ENCODE data around the gene SLC17A7.

The SLC17A7 gene

GRCh38 chr19:49427855-49428546, 13.3 kb downstream of the SLC17A7 start:
- DNase-seq (ENCODE audit: low read depth in 2 of 2) = no peak

DNA sequence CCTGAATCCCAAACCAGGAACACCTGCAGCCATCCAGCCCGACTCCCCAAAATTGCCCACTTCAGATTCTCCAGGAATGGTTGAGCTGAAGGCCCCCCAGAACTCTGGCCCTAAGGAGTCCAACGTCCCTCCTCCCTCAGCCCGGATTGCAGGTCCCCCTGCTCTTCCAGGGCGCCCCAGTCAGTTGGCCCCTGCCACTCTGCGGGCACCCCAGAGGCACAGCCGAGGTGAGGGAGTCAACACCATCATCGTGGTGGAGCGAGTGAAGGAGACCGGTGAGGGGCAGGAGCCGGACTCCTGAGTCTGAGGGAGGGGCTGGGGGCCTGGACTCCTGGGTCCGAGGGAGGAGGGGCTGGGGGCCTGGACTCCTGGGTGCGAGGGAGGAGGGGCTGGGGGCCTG, 14.0 kb downstream of the SLC17A7 start:
- no peak for DNase-seq (ENCODE audit: low read depth in 2 of 2)

GRCh38 chr19:49425922-49426592, 15.3 kb downstream of the SLC17A7 start:
- no peak for DNase-seq (ENCODE audit: low read depth in 2 of 2)

- DNase-seq (ENCODE audit: low read depth in 2 of 2) = no peak
Measured at GRCh38 chr19:49425178-49425577, 16.1 kb downstream of the SLC17A7 start, which contains the start of gene GFY. Gene GFY (plus strand): TSS chr19:49425388. CDS start chr19:49426431, 1,043 bp downstream.

GRCh38 chr19:49423985-49424303, 17.4 kb downstream of the SLC17A7 start:
- DNase-seq (ENCODE audit: low read depth in 2 of 2) = no peak

GRCh38 chr19:49423071-49423984, 18.0 kb downstream of the SLC17A7 start, which contains the start of gene PTH2:
Gene PTH2 (minus strand): TSS chr19:49423441. CDS start chr19:49423339, 102 bp downstream.
- no peak for DNase-seq (ENCODE audit: low read depth in 2 of 2)

DNA sequence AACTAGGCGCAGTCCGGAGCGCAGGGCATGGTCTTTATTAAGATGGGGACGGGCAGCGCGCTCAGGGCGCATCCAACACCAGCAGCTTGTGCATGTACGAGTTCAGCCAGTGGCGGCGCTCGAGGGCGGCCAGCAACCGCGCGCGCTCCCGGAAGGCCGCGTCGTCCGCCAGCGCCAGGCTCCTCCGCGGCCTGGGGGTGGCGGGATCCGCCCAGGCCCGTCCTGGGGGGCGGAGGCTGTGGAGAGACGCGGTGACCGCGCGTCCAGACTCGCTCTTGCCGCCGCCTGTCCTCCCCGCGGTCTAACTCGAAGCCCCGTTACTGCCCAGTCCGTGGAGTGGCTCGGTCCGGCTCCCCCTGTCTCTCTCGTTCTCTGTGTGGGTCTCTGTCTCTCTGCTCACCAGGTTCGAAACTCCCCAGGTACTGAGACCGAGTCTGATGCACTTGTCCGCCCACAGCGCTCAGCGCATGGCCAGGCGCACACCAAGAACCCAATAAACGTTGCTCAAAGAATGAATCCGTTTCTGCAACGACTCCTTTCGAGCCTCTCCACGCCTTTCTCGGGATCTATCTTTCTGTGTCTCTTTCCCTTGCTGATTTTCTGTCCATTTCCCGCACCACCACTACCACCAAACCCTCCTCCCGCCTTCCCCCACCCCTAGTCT, 18.8 kb downstream of the SLC17A7 start:
- no peak for DNase-seq (ENCODE audit: low read depth in 2 of 2)

- DNase-seq (ENCODE audit: low read depth in 2 of 2) = no peak
Measured at GRCh38 chr19:49421878-49422202, 19.5 kb downstream of the SLC17A7 start.

DNA sequence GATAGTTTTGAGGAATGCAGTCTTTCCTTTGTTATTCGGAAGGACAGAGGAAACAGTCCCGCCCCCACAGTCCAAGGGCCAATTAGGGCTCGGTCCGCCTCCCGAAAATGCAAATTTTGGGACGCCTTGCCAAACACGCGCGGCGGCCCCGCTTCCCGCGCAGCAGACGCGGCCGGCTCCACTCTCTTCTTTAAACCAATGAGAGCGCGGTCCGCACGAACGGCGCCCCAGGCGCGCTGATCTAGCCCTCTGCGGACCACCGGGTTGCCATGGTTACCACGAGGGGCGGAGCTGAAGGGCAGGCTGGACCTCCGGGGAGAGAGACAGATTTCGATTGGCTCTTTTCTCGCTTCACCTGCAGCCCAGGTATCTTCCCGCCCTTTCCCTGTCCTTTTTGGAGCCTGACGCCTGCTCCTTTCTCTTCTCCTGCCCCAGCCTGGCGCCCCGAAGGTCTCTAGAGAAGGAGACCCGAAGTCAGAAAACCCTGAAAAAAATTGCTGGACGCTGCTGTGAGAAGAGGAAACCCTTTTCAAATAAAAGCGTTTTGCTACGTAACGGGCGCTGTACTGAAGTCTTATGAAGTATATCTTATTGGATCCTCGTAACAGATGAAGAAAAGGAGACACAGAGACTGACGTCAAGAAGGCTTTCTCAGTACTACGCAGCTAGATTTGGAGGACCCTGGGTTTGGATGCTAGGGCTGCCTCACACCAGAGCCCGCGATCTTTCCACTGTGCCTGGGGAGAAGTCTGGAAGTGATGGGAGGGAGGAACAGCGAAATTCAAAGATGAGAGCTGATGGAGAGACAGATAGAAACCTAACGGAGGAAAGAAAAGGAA, 20.1 kb downstream of the SLC17A7 start:
- no peak for DNase-seq (ENCODE audit: low read depth in 2 of 2)

GRCh38 chr19:49420227-49420626, 21.1 kb downstream of the SLC17A7 start:
- DNase-seq (ENCODE audit: low read depth in 2 of 2) = no peak

GRCh38 chr19:49419173-49419572, 22.2 kb downstream of the SLC17A7 start:
- no peak for DNase-seq (ENCODE audit: low read depth in 2 of 2)

DNA sequence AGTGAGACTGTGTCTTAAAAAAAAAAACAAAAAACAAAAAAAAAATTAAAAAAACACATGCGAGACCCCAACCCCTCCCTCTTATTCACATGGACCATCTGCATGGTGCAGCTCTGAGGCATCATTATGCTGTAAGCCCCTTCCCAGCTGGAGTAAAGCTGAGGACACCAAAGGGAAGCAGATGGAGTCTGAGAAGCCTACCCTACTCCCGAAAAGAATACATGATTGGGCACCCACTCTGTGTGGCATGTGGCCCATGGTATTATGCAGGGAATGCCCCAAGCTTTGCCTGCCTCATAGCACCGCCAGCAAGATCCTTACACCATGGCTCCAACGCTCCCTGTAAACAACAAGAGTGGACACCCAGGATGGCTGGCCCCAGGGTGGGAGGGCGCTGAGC, 22.8 kb downstream of the SLC17A7 start:
- no peak for DNase-seq (ENCODE audit: low read depth in 2 of 2)

GRCh38 chr19:49417088-49417487, 24.2 kb downstream of the SLC17A7 start:
- no peak for DNase-seq (ENCODE audit: low read depth in 2 of 2)

DNA sequence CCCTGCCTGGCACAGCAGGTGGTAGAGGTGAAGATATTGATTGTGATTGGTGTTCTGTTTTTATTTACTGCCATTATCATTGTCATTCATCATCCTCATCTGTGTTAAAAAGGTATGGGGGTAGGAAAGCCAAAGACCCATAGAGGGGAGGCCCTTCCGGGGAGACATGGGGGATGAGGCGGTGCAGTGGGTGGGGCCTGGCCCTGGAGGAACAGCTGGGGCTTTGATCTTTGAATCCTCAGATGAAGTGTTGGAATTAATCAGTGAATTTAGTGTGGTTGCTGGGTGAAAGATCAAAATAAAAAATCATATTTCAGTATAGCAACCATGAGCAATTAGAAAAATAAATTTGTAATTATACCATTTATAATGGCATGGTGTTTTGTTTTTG, 25.5 kb downstream of the SLC17A7 start:
- no peak for DNase-seq (ENCODE audit: low read depth in 2 of 2)

DNA sequence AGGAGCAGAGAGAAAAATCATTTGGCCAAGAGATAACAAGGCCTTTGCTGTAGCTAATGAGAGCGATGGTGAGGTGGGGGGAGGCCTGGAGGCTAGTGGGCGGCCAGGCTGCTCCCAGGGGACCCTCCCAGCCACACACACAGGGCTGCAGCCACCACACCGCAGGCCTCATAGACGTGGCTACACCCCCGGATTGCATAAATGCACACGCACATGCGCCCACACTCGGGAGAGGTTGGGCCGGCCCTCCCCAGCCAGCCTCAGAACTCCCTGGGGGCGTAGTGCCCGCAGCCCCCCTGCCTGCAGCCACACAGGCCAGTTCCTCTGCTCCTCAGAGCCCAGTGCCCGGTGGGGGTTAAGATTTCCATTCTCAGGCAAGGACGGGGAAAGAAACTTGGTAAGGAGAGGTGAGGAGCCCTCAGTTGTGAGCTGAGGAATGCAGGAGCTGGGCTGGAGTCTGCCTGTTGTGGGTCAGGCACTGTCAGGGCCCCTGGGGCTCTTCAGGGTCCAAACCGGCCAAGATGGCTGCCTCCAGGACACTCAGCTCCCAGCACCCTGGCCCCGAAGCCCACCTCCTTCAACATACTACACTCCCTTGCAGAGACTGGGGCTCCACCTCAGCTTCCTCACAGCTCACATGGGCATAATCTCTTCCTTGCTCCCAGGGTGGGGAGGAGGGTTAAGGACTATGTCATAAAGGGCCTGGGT, 26.1 kb downstream of the SLC17A7 start:
- no peak for DNase-seq (ENCODE audit: low read depth in 2 of 2)

- no peak for DNase-seq (ENCODE audit: low read depth in 2 of 2)
Measured at GRCh38 chr19:49414256-49414655, 27.1 kb downstream of the SLC17A7 start.

DNA sequence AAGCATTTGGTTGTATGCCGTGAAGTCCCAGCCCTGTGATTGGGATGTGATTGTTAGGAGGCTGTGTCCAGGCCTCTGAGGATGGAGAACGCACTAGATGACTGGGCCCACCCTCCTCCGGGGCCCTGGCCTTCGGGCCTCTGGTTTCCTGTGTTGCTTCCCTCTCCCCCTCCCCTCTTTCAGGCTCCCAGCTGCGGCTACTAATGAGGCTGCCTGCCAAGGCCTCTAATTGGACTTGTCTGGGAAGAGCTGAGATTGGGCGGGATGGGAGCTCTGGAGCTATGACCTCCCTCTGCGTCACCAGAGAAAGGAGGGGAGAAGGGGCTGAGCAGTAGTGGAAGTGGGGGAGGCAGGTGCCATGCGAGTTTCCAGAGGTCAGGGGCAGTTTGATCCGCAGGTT, 28.0 kb downstream of the SLC17A7 start:
- no peak for DNase-seq (ENCODE audit: low read depth in 2 of 2)

DNA sequence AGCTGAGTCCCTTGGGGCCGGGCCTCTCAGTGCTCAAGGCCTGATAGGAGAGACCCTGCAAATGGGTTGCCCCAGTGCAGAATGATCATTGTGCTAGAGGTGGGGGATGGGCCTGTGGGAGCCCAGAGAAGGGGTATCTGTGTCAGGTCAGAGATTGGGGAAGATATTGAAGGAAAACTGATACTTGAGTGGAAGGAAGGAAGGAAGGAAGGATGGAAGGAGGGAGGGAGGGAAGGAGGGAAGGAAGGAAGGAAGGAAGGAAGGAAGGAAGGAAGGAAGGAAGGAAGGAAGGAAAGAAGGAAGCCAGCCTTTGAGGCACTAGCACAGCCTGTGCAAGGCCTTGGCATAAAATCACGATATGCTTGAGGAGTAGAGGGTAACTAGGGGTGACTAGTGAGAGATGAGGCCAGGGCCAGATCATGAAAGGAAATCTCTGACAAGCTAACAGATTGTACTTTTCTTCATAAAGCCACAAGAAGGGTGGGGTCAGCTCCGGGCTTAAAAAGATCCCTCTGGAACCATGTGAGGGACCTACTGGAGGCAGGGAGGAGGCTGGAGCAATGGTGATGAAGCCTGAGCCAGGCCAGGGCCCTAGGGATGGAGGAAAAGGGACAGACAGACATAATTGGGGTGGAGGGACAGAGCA, 29.5 kb downstream of the SLC17A7 start:
- no peak for DNase-seq (ENCODE audit: low read depth in 2 of 2)

DNA sequence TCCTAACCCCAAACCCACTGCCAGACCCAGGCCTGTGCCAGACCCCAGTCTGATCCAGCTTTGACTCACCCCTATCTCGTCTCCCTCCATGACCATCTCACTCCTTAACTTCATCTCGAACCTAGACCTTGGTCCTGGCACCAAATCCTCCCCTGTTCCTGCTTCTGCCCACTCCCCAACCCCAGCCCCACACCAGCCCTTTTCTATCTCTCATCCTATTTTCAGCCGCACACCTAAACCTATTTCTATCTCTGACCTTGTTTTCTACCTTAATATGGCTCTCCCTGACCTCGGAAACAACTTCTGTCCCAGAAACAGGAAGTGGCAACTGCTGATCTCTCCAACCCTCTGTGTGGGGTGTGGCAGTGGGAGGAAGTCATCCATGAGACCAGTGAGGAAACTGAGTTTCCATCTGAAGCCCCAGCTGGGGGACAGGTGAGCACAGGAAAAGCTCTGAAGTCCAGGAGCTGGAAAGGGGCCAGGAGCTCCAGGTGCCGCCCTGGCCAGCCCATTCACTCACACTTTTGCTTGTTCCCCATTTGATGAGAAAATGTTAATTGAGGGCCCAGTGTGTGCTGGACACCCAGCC, 31.8 kb downstream of the SLC17A7 start:
- no peak for DNase-seq (ENCODE audit: low read depth in 2 of 2)

Measured in stimulated activated CD8-positive, alpha-beta memory T cell treated with anti-CD3 and anti-CD28 coated beads, Interleukin-15, amount 100 ng/mL, for 4 hours (primary cell).